ENCODE measurements around the gene HAPLN1.

Gene HAPLN1

GRCh38 chr5:83641946-83642345 lies 78.7 kb downstream of the HAPLN1 start:
- no peak overlapping the region for H2AFZ ChIP-seq (ENCODE audit: low read length)
- H3K27me3 ChIP-seq (ENCODE audit: insufficient read depth, low read length, poor library complexity, severe bottlenecking): peaks cover 5% of the 10 kb centered on the region
- H3K4me2 ChIP-seq (ENCODE audit: low read depth, low read length, poor library complexity, severe bottlenecking): no peak overlapping the region
- TF ChIP-seq CTCF (conservative IDR thresholded peaks at IDR 0.05; ENCODE audit: low read length) (no peak), EZH2phosphoT487 (IDR thresholded peaks at IDR 0.05; ENCODE audit: borderline replicate concordance) (no peak)
- no peaks in the 10 kb centered on the region for H3K36me3 ChIP-seq (ENCODE audit: insufficient read depth, low read length)
- no peaks in the 10 kb centered on the region for H3K9me2 ChIP-seq (replicated peaks; ENCODE audit: low read depth, low read length)
- no peaks in the 10 kb centered on the region for H3F3A ChIP-seq (ENCODE audit: low read depth)
- H4K20me1 ChIP-seq (ENCODE audit: insufficient read depth, low read length, poor library complexity, severe bottlenecking): no peaks in the 10 kb centered on the region
- H3K4me3 ChIP-seq (ENCODE audit: low read length, poor library complexity, severe bottlenecking): no peak overlapping the region
- no peak overlapping the region for H3K9ac ChIP-seq (ENCODE audit: low read depth, low read length, poor library complexity, severe bottlenecking)
- H3K4me1 ChIP-seq (ENCODE audit: insufficient read depth, low read length, poor library complexity, severe bottlenecking): no peaks in the 10 kb centered on the region
- no peaks in the 10 kb centered on the region for H3K9me3 ChIP-seq (ENCODE audit: insufficient read depth, low read depth, low read length)
- H3K79me2 ChIP-seq (ENCODE audit: insufficient read depth, low read length): no peaks in the 10 kb centered on the region

- no peaks in the 10 kb centered on the region for H3K27me3 ChIP-seq (ENCODE audit: insufficient read depth, low read length, poor library complexity, severe bottlenecking)
- no peak overlapping the region for H2AFZ ChIP-seq (ENCODE audit: low read length)
- H3K9me2 ChIP-seq (replicated peaks; ENCODE audit: low read depth, low read length): no peaks in the 10 kb centered on the region
- H3K9me3 ChIP-seq (ENCODE audit: insufficient read depth, low read depth, low read length): no peaks in the 10 kb centered on the region
- no peak overlapping the region for H3K4me2 ChIP-seq (ENCODE audit: low read depth, low read length, poor library complexity, severe bottlenecking)
- no peaks in the 10 kb centered on the region for H3F3A ChIP-seq (ENCODE audit: low read depth)
- H3K36me3 ChIP-seq (ENCODE audit: insufficient read depth, low read length): no peaks in the 10 kb centered on the region
- no peaks in the 10 kb centered on the region for H3K79me2 ChIP-seq (ENCODE audit: insufficient read depth, low read length)
- no peak overlapping the region for H3K4me3 ChIP-seq (ENCODE audit: low read length, poor library complexity, severe bottlenecking)
- no peaks in the 10 kb centered on the region for H4K20me1 ChIP-seq (ENCODE audit: insufficient read depth, low read length, poor library complexity, severe bottlenecking)
- H3K9ac ChIP-seq (ENCODE audit: low read depth, low read length, poor library complexity, severe bottlenecking): no peak overlapping the region
- TF ChIP-seq EZH2phosphoT487 (IDR thresholded peaks at IDR 0.05; ENCODE audit: borderline replicate concordance): no peak
- TF ChIP-seq CTCF (conservative IDR thresholded peaks at IDR 0.05; ENCODE audit: low read length): no peak
- H3K4me1 ChIP-seq (ENCODE audit: insufficient read depth, low read length, poor library complexity, severe bottlenecking): no peaks in the 10 kb centered on the region
Observed at GRCh38 chr5:83639911-83640310, 80.7 kb downstream of the HAPLN1 start.

GRCh38 chr5:83636156-83636555 lies 84.5 kb downstream of the HAPLN1 start:
- H3F3A ChIP-seq (ENCODE audit: low read depth): no peaks in the 10 kb centered on the region
- no peaks in the 10 kb centered on the region for H3K36me3 ChIP-seq (ENCODE audit: insufficient read depth, low read length)
- H4K20me1 ChIP-seq (ENCODE audit: insufficient read depth, low read length, poor library complexity, severe bottlenecking): no peaks in the 10 kb centered on the region
- H3K9ac ChIP-seq (ENCODE audit: low read depth, low read length, poor library complexity, severe bottlenecking): no peak overlapping the region
- H3K79me2 ChIP-seq (ENCODE audit: insufficient read depth, low read length): no peaks in the 10 kb centered on the region
- H3K9me3 ChIP-seq (ENCODE audit: insufficient read depth, low read depth, low read length): no peaks in the 10 kb centered on the region
- TF ChIP-seq EZH2phosphoT487 (IDR thresholded peaks at IDR 0.05; ENCODE audit: borderline replicate concordance) (no peak), CTCF (conservative IDR thresholded peaks at IDR 0.05; ENCODE audit: low read length) (no peak)
- H3K4me2 ChIP-seq (ENCODE audit: low read depth, low read length, poor library complexity, severe bottlenecking): no peak overlapping the region
- H3K9me2 ChIP-seq (replicated peaks; ENCODE audit: low read depth, low read length): no peaks in the 10 kb centered on the region
- H3K27me3 ChIP-seq (ENCODE audit: insufficient read depth, low read length, poor library complexity, severe bottlenecking): no peaks in the 10 kb centered on the region
- H3K4me1 ChIP-seq (ENCODE audit: insufficient read depth, low read length, poor library complexity, severe bottlenecking): no peaks in the 10 kb centered on the region
- no peak overlapping the region for H3K4me3 ChIP-seq (ENCODE audit: low read length, poor library complexity, severe bottlenecking)
- no peak overlapping the region for H2AFZ ChIP-seq (ENCODE audit: low read length)

All from Loucy (cell line).